Type B pancreatic cell (in vitro differentiated cells): Measurements from ENCODE around the gene USP7. TPM values are rescaled to one million over a fixed set of nuclear protein-coding genes. Genes with fewer than 3 reads are reported as not detected.
A peak's percentile ranks its signal among the peaks of the same experiment; 100 is the strongest.

Experiments used
- DNase-seq: peaks from one replicate; pipeline ENCODE4 v3.0.0; 2021; ENCODE audit warnings: mixed read lengths; ENCODE audit not compliant: unreplicated experiment; ENCODE audit errors: extremely low spot score
- H3K27ac Mint-ChIP-seq: 2 replicates; pipeline ENCODE4 v1.8.0; 2021; ENCODE audit warnings: mild to moderate bottlenecking, mixed read lengths
- H3K27me3 Mint-ChIP-seq: 2 replicates; pipeline ENCODE4 v1.8.0; 2021; ENCODE audit warnings: mixed read lengths
- H3K36me3 Mint-ChIP-seq: 2 replicates; pipeline ENCODE4 v1.8.0; 2021; ENCODE audit warnings: mixed read lengths
- H3K4me1 Mint-ChIP-seq: one replicate; pipeline ENCODE4 v1.8.0; 2021; ENCODE audit warnings: mixed read lengths; ENCODE audit not compliant: unreplicated experiment
- H3K4me3 Mint-ChIP-seq: 2 replicates; pipeline ENCODE4 v1.8.0; 2021; ENCODE audit warnings: mild to moderate bottlenecking, mixed read lengths
- H3K9me3 Mint-ChIP-seq: 2 replicates; pipeline ENCODE4 v1.8.0; 2021; ENCODE audit warnings: mixed read lengths
- total RNA-seq: library from RNA; stranded (reverse); gene quantifications from 2 replicates; pipeline ENCODE4 v1.2.1, GENCODE V29; 2021; ENCODE audit warnings: low replicate concordance
- TF ChIP-seq, protein P1 (sequence below): fragments of 200-600 bp; sonication (generic); conservative IDR thresholded peaks from 2 replicates; pipeline ENCODE4 v1.5.0; 2021; ENCODE audit warnings: antibody characterized with exemption, mild to moderate bottlenecking

USP7 gene
- total RNA-seq, 1 donor from 2014 or later = 118 TPM

DNA sequence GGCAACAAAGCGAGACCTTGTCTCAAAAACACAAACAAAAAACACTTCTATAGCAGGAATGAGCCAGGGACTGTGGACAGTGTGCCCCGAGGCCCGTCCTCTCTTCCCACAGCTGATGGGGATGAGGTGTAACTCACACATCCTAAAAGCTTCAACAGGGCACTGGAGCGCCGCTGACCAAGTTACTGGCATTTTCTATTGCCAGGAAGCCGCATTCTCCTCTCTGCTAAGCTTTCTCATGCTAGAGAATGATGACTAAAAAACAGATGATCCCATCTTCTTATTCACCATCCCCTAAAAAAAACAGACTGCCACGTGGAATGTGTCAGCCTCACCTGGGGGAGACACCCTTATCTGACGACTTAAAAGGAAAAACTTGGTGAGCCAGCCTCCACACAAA lies 111.2 kb downstream of the USP7 start:
- Mint-ChIP-seq H3K27me3 (no peaks in the 10 kb centered on the region), H3K27ac (peak overlapping the region; percentile 60), H3K4me1 (peaks cover 5% of the 10 kb centered on the region), H3K36me3 (peaks cover 17% of the 10 kb centered on the region), H3K4me3 (no peak overlapping the region), H3K9me3 (no peaks in the 10 kb centered on the region)
- TF ChIP-seq, protein P1, sequence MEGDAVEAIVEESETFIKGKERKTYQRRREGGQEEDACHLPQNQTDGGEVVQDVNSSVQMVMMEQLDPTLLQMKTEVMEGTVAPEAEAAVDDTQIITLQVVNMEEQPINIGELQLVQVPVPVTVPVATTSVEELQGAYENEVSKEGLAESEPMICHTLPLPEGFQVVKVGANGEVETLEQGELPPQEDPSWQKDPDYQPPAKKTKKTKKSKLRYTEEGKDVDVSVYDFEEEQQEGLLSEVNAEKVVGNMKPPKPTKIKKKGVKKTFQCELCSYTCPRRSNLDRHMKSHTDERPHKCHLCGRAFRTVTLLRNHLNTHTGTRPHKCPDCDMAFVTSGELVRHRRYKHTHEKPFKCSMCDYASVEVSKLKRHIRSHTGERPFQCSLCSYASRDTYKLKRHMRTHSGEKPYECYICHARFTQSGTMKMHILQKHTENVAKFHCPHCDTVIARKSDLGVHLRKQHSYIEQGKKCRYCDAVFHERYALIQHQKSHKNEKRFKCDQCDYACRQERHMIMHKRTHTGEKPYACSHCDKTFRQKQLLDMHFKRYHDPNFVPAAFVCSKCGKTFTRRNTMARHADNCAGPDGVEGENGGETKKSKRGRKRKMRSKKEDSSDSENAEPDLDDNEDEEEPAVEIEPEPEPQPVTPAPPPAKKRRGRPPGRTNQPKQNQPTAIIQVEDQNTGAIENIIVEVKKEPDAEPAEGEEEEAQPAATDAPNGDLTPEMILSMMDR = no peak
- no peak for DNase-seq

DNA sequence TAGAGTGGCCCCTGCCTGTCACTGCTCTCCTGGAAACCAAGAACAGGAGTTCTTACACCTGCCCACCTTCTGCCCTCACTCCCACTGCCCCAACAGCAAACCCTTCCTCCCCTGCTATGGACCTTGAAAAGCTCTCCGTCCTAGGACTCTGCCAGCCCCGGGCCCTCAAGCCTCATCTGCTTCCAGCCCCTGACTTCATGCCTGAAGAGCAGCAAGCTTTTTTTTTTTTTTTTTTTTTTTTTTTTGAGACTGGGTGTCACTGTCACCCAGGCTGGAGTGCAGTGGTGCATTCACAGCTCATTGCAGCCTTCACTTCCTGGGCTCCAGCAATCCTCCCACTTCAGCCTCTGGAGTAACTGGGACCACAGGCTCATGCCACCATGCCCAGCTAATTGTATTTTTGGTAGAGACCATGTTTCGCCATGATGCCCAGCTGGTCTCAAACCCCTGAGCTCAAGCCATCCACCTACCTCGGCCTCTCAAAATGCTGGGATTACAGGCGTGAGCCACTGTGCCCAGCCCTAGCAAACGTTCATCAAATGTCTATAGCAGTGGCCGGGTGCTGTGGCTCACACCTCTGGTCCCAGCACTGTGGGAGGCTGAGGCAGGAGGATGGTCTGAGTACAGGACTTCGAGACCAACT lies 111.8 kb downstream of the USP7 start:
- Mint-ChIP-seq H3K27ac (peak overlapping the region; percentile 82), H3K9me3 (no peaks in the 10 kb centered on the region), H3K4me3 (no peak overlapping the region), H3K27me3 (no peaks in the 10 kb centered on the region), H3K4me1 (peaks cover 5% of the 10 kb centered on the region), H3K36me3 (peaks cover 17% of the 10 kb centered on the region)
- TF ChIP-seq, protein P1 = no peak
- DNase-seq = no peak

DNA sequence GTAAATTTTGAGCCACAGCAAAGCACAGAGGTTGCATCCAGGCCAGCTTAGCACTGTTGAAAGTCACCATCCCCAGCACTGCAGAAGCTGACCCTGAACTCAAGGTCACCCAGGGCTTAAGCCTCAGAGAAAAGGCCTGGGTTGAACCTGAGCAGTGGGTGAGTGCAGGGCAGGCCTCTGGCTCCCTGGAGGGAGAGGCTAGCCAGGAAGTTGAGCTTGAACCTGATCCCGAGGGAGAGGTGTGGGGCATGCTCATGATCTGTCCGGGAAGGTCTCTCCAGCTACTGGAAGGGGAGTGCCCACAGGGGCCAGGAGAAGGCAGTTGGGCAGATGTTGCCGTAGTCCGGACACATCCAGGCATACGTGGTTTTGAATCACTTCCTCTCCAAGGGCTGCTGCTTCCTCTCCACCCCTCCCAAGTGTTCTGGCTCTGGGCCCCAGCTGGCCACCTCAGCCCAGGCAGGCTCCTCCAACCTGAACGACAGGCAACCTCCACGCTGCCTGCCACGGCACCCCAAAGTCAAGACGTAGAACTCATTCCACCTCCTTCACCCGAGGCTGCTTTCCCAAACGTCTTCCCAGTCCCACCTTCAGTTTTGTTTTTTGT lies 113.3 kb downstream of the USP7 start:
- DNase-seq = no peak
- TF ChIP-seq, protein P1 = no peak
- Mint-ChIP-seq H3K27me3 (no peaks in the 10 kb centered on the region), H3K27ac (peak overlapping the region; percentile 58), H3K4me1 (peaks cover 5% of the 10 kb centered on the region), H3K9me3 (no peaks in the 10 kb centered on the region), H3K36me3 (peaks cover 12% of the 10 kb centered on the region), H3K4me3 (no peak overlapping the region)

DNA sequence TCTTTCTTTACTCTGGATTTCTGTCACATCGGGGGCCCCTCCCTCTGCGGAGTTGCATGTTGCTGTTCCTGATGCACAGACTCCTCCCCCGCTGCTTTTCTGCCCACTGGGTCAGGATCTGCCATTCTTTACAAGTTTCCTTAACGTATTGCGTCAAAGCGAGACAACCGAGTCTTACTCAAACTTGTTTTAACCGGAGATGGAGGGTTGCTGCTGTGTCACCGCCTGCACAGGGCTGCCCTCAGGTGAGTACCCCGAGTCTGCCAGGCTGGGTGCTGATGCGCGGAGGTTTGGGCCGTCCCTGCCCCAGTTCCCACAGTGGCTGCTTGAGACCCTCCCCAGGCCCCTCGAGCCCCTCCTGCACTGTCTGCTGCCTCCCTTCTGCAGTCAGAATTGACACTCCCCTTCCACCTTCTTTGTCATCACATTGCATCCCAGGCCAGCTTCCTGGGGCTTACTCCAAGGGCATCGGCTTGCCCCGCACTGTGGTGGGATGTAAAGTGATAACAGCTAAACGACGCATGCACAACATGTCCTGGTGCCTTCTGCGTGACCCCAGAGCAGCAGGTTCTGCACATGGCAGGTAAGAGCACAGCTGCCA lies 114.2 kb downstream of the USP7 start:
- Mint-ChIP-seq H3K4me3 (no peak overlapping the region), H3K9me3 (no peaks in the 10 kb centered on the region), H3K27ac (peak overlapping the region; percentile 5), H3K36me3 (peaks cover 16% of the 10 kb centered on the region), H3K4me1 (peaks cover 5% of the 10 kb centered on the region), H3K27me3 (no peaks in the 10 kb centered on the region)
- no peak for DNase-seq
- TF ChIP-seq, protein P1 = no peak

DNA sequence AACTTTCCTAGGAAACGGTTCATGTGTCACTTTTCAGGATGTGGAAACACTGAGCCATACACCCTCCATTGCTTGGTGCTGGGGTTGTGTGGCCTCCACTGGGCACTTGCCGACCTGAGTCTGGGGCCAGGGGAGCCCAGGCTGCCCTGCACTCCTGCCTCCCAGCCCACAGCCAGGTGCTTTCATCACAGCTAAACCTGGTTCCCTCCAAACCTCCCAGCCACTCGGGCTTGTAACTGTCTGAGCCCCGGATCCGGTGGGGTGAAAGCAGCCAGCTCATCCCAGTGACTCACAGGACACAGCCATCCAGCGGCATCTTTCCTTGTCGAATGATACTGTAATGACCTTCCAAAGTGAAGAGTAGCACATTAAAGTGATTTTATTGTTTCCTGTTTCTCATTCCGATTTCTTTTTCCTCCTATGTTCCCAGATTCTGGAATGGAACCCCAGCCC lies 114.7 kb downstream of the USP7 start:
- TF ChIP-seq, protein P1 = no peak
- Mint-ChIP-seq H3K27me3 (no peaks in the 10 kb centered on the region), H3K4me3 (no peak overlapping the region), H3K36me3 (peaks cover 18% of the 10 kb centered on the region), H3K4me1 (peaks cover 5% of the 10 kb centered on the region), H3K9me3 (no peaks in the 10 kb centered on the region), H3K27ac (peak overlapping the region; percentile 5)
- no peak for DNase-seq
